ENCODE data around the gene TRMT11. TPM values are rescaled to one million over a fixed set of nuclear protein-coding genes. Genes with fewer than 3 reads are reported as not detected.

The TRMT11 gene
- total RNA-seq, 1 experiment from 2014 or later, result 24.2 TPM

GRCh38 chr6:126071000-126071647 is 84.8 kb downstream of the TRMT11 start:
- Histone ChIP-seq H3K79me2 (ENCODE audit: low read depth) (no peaks in the 10 kb centered on the region), H3F3A (ENCODE audit: insufficient read depth, low read depth) (peaks cover 4% of the 10 kb centered on the region; the same call in 1 of the 2 replicates), H3K9me2 (ENCODE audit: insufficient read depth) (0 out of 2 replicates have a peak, but pooled peaks cover 3% of the 10 kb centered on the region), H3K4me2 (no peak overlapping the region), H4K20me1 (ENCODE audit: insufficient read depth) (no peaks in the 10 kb centered on the region), H3K36me3 (ENCODE audit: low read depth) (no peaks in the 10 kb centered on the region), H3K27ac (no peak overlapping the region), H2AFZ (no peak overlapping the region), H3K4me1 (replicated peaks; ENCODE audit: insufficient read depth) (no peaks in the 10 kb centered on the region), H3K27me3 (ENCODE audit: insufficient read depth, low read depth) (no peaks in the 10 kb centered on the region), H3K9me3 (ENCODE audit: insufficient read depth, low read depth) (no peaks in the 10 kb centered on the region), H3K4me3 (no peak overlapping the region)
- no TSS peak for BruUV-seq (replicated peaks)
- DNase-seq, result no peak
- no peak for TF ChIP-seq EZH2 (IDR thresholded peaks at IDR 0.05; ENCODE audit: low read depth)
- TF ChIP-seq CTCF (conservative IDR thresholded peaks at IDR 0.05), result no peak
- POLR2A ChIA-PET (ENCODE audit: unreplicated experiment), result no interaction called here
- intact Hi-C loops (cut with micrococcal nuclease; ENCODE audit: unreplicated experiment), result no loop called here
- CTCF ChIA-PET, result no interaction called here

- ChIA-PET POLR2A (ENCODE audit: unreplicated experiment) (interaction anchor here (0.6 kb wide), 1 partner anchor 30 kb away, joined by 4 read pairs; no protein-coding TSS in a partner anchor), CTCF (no interaction called here)
- intact Hi-C loops (cut with micrococcal nuclease; ENCODE audit: unreplicated experiment), result no loop called here
- no TSS peak for BruUV-seq (replicated peaks)
- H3K4me3 ChIP-seq, result no peak overlapping the region
- H3K4me2 ChIP-seq, result no peak overlapping the region
- no peaks in the 10 kb centered on the region for H3K27me3 ChIP-seq (ENCODE audit: insufficient read depth, low read depth)
- no peak for DNase-seq
- no peaks in the 10 kb centered on the region for H3K4me1 ChIP-seq (replicated peaks; ENCODE audit: insufficient read depth)
- H2AFZ ChIP-seq, result no peak overlapping the region
- no peak overlapping the region for H3K27ac ChIP-seq
- no peaks in the 10 kb centered on the region for H3K79me2 ChIP-seq (ENCODE audit: low read depth)
- no peaks in the 10 kb centered on the region for H3K9me3 ChIP-seq (ENCODE audit: insufficient read depth, low read depth)
- no peaks in the 10 kb centered on the region for H4K20me1 ChIP-seq (ENCODE audit: insufficient read depth)
- H3K9me2 ChIP-seq (ENCODE audit: insufficient read depth), result 0 out of 2 replicates have a peak, but pooled peaks cover 3% of the 10 kb centered on the region
- peaks cover 3% of the 10 kb centered on the region; the same call in 1 of the 2 replicates for H3F3A ChIP-seq (ENCODE audit: insufficient read depth, low read depth)
- no peaks in the 10 kb centered on the region for H3K36me3 ChIP-seq (ENCODE audit: low read depth)
- TF ChIP-seq CTCF (conservative IDR thresholded peaks at IDR 0.05), result no peak
- no peak for TF ChIP-seq EZH2 (IDR thresholded peaks at IDR 0.05; ENCODE audit: low read depth)
Observed at GRCh38 chr6:126072172-126072571, 85.8 kb downstream of the TRMT11 start.

- H3K79me2 ChIP-seq (ENCODE audit: low read depth), result no peaks in the 10 kb centered on the region
- no peaks in the 10 kb centered on the region for H3K9me2 ChIP-seq (ENCODE audit: insufficient read depth)
- ChIA-PET CTCF (no interaction called here), POLR2A (ENCODE audit: unreplicated experiment) (interaction anchor here (0.6 kb wide), 1 partner anchor 29 kb away, joined by 4 read pairs; no protein-coding TSS in a partner anchor)
- intact Hi-C loops (cut with micrococcal nuclease; ENCODE audit: unreplicated experiment), result no loop called here
- DNase-seq, result no peak
- no peak overlapping the region for H3K27ac ChIP-seq
- H3K4me3 ChIP-seq, result no peak overlapping the region
- no peaks in the 10 kb centered on the region for H3K4me1 ChIP-seq (replicated peaks; ENCODE audit: insufficient read depth)
- no peaks in the 10 kb centered on the region for H4K20me1 ChIP-seq (ENCODE audit: insufficient read depth)
- no peak overlapping the region for H3K4me2 ChIP-seq
- TF ChIP-seq EZH2 (IDR thresholded peaks at IDR 0.05; ENCODE audit: low read depth), result no peak
- no peak for TF ChIP-seq CTCF (conservative IDR thresholded peaks at IDR 0.05)
- H2AFZ ChIP-seq, result no peak overlapping the region
- BruUV-seq (replicated peaks), result no TSS peak
- H3K9me3 ChIP-seq (ENCODE audit: insufficient read depth, low read depth), result no peaks in the 10 kb centered on the region
- H3K36me3 ChIP-seq (ENCODE audit: low read depth), result no peaks in the 10 kb centered on the region
- no peaks in the 10 kb centered on the region for H3F3A ChIP-seq (ENCODE audit: insufficient read depth, low read depth)
- H3K27me3 ChIP-seq (ENCODE audit: insufficient read depth, low read depth), result no peaks in the 10 kb centered on the region
Observed at GRCh38 chr6:126072834-126073233, 86.5 kb downstream of the TRMT11 start.

Measured in PC-9 (cell line).